Activated T-cell treated with anti-CD3 and anti-CD28 coated beads for 48 hours (primary cell): ENCODE results near the gene DNHD1.
"Not testable (repeated sequence)": the region's sequence is repeated elsewhere in the genome, so short reads cannot be mapped to it uniquely, and the experiment has no call there.

Experiments used
- DNase-seq: peaks from one replicate; pipeline ENCODE4 v3.0.0-alpha.2; 2020; ENCODE audit warnings: low read depth

DNHD1 gene

DNA sequence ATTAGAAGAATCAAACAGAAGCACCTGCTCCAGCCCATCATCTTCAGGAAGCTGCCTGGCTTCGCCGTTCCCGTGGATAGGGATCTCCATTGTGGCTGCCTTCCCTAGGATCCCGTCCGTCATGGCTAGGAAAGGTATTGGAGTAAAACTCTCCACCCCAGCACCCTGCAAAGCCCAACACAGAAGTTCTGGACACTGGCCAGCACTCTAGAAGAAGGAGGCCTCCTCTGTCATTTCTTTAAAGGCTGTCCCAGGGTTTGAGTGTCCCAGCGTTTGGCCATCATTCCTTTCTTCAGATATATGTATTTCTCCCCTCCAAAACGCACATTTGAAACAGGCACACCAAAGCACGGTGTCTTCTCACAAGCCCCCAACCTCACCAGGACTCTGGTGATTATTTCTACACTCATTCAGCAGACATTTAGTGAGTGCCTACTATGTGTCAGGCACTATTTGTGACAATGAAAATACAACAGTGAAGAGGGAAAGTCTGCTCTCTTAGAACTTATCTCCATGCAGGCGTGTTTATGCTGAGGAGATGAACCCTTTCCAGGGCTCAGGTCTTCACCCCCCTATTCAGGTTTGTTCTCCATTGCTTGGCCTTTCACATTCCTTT is 16.7 kb upstream of the DNHD1 start:
- no peak for DNase-seq

DNA sequence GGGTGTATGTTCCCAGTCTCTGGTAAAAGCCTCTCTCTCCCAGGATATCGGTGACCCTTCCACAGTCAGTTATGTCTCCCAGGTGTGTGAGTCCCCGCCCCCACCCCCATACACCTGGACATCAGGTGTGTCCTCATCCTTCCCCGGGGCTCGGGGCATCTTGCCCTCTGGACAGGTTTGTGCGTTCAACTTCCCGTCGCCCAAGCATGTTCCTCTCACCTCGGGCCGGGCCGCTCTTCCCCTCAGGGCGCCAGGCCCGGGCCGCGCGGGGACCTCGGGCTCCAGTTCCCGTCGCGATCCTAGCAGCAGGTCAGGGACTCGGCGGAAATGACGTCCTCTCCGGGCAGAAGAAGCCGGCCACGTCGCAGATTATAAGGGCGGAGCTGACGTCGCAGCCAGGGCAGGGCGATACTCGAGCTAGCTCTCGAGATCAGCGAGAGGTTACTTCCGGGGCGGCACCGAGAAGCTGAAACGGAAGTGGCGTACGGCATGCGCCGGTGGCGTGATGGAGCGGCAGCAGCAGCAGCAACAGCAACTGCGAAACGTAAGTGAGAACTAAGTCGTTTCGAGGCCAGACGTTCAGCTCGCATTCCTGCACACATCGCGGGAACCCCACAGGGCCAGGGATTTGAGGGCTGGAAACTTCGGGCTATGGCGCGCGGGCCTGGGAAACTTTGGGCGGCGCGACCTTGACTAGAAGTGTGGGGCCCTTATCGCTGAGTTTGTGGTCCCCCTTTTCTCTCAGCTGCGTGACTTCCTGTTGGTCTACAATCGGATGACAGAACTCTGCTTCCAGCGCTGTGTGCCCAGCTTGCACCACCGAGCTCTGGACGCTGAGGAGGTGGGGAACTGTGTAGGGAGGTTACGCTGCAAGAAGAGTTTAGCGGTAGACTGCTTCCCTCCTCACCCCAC is 15.8 kb upstream of the DNHD1 start, which contains the start of the genes ARFIP2 and TIMM10B:
ARFIP2 (minus strand) TSS at position 320 of the 912 bp plus-strand sequence. CDS start 910 bp downstream, outside the sequence.
TIMM10B (plus strand) TSS at position 490 of the 912 bp plus-strand sequence; CDS start at position 506, 16 bp downstream.
- peak; percentile 96 for DNase-seq

DNA sequence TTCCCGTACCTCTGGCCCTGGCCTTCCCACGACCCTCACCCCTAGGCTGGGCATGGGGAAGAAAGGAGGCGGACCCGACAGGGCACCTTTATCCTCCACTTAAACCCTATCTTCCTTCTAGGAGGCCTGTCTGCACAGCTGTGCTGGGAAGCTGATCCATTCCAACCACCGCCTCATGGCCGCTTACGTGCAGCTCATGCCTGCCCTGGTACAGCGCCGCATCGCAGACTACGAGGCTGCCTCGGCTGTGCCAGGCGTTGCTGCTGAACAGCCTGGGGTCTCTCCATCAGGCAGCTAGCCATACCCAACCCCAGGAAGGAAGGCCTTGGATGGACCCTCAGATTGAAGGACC is 15.2 kb upstream of the DNHD1 start:
- DNase-seq, result no peak

DNA sequence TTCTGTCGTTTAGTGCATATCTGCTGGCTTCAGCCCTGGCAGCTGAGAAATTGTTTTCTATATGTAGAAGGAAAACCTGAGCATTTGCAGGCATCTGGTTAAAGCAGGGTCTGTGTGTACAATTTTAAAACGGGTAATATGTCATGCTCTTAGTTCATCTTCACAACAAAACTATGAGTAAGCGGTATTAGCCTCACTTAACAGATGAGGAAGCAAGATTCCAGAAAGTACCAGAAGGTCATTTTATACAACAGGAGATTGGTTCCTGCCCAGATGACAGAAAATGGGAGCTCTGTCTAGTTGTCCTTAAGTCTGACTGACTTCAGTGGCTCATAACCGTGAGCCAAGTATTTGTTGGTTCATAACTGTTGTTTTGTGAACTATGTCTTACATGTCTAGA is 14.6 kb upstream of the DNHD1 start:
- DNase-seq, result no peak

DNA sequence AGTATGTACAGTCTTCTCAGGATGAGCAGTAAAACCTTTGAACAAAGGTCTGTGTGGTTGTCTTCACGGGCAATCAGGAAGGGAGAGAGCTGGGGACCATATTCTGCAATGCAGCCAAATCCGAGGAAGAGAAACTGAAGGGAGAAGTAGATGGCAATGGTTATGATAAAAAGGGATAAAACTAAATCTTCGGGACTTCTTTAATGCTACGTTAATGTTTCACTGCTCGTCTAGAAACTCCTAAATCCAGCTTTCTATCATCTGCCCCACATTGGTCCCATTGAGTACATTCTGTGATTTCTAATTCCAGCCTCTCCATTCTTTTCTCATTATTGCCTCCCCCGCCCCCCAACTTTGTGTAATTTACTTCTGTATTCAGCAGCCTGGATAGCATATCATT is 14.1 kb upstream of the DNHD1 start:
- no peak for DNase-seq

DNA sequence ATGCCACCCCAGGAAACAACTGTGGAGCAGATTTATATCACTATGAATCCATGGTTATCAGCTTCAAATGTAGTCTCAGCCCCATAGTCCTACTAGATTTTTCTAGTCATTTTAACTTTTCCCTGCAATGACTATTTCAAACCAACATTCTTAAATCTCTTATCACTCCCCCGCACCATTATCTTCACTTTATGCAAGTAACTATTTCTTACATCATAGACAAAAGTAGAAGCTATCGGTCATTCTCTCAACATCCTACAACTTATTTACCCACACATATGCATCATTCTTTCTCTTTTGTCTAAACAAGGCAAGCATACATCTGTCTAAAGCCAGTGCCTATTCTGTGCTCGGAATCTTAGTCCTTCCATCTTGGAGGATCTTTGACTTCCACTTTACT is 11.4 kb upstream of the DNHD1 start:
- no peak for DNase-seq

DNA sequence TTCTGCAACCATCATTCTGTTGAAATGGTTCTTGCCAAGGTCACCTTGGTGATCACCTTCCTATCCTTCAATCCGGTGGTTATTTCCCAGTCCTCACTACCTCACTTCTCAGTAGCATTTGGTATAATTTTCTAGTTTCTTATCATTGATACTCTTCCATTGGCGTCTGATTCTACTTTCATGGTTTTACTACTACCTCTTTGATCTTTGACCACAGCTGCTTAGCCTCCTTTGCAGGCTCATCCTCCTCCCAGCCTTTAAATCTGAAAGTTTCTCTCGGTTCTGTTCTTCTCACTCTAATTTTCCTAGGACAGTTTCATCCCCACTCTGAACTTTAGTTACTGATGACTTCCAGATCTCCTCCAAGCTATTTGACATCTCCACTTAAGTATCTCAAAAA is 10.8 kb upstream of the DNHD1 start:
- DNase-seq, result no peak

DNA sequence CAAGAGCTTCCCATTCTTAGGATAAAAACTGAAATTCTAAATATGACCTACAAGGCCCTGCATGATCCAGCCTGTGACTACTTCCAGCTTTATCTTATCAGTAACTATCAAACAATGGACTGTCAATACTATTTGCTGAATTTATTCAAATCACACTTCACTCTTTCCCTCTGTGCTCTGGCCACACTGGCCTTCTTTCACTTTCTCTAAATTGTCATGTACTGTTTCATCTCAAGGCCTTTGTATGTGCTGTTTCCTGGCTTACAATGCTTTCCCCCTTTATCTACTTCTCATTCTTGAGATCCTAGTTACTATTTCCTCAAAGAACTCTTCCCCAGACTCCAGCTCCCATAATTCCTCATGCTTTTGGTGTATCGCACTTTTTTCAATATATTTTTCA is 10.1 kb upstream of the DNHD1 start:
- DNase-seq, result no peak

DNA sequence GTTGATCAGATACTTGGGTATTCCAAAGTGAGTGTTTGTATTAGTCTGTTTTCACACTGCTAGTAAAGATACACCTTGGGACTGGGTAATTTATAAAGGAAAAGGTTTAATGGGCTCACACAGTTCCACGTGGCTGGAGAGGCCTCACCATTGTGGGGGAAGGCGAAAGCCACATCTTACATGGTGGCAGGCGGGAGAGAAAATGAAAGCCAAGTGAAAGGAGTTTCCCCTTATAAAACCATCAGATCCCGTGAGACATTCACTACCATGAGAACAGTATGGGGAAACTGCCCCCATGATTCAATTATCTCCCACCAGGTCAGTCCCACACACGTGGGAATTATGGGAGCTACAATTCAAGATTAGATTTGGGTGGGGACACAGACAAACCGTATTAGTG is 8.7 kb upstream of the DNHD1 start:
- DNase-seq, result no peak

DNA sequence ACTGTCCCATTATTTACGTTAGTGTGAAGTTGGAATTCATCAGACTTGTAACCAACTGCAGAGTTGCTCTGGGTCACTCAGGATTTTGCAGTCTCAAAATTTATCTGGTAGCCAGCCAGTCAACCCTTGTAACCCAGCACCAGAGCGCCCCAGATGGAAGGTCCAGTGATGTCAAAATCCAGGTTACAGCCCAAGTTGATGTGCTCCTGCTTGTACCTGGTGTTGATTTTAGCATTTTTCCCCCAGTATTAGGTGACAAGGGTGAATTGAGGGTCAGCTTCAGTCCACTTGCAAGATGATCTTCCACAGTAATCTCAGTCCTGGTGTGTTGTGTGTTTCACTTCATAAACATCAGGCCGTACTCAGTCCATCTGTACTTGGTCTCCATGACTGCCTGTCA is 8.3 kb upstream of the DNHD1 start:
- no peak for DNase-seq

DNA sequence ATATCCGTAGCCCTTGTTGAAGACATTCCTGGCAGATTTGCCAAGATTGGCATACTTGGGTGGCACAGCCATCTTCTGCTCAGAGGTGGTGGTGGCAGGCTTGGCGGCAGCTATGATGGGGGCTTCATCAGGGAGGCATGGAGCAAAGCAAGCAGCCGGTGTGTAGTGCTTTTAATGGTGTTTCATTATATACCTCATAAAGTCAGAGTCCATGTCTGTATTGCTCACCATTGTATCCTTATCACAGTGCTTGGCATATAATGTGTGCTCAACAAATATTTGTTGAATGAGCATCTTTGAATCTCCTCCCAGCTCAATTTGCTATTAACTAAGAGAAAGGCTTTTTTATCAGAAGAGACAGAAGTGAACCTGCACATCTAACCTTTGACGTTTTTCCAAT is 7.8 kb upstream of the DNHD1 start:
- DNase-seq, result no peak

DNA sequence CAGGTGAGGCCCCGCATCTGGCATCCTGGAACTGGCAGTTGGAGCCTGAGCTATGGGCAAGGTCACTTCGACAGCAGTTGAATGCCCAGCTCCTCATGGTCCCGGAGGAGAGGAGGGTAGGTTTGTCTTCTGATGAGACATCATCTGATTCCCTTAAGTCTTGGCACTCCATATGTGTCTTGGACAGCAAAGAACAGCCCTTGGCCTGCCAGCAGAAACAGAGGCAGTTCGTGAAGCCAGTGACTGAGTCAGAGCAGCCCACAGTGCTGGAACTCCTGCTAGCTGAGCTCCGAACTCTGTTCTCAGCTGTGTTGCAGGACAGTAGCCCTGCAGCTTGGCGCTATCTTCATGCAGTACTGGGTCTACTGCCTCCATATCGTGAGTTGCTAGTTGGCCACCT is 1.0 kb downstream of the DNHD1 start:
- no peak for DNase-seq

DNA sequence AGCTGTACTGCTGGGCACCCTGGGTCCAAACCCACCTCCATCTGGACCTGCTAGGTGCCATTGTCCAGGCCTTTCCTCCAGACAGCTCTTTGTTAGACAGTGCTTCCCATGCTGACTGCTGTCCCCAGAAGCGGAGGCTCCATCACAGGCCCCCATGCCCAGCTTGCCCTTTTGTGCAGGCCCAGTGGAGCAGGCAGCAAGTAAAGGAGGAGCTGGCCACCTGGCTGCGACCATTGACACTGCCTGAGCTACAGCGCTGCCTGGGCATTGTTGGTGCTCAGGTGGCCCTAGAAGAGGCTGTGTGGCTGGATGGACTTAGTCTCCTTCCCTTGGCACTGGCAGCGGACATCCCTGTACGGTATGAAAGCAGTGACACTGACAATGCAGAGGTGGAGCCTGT is 1.5 kb downstream of the DNHD1 start:
- no peak for DNase-seq

DNA sequence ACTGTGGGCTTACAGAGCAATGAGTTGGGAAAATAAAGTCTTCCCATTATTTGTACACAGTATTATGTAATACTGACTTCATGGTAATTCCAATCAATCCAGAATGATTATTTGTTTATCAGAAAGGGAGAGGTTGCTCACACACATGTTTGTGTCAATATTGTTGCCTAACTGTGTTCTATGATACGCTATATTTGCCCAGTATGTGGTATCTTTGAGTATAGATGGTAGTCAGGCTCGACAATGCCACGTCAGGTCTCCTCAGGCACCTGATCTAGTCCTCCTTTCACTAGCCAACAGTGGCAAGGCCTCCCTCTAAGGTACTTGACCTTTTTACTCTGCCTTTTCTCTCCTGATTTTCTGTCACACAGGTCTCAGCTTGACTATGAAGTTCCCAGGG is 5.3 kb downstream of the DNHD1 start:
- DNase-seq, result no peak

DNA sequence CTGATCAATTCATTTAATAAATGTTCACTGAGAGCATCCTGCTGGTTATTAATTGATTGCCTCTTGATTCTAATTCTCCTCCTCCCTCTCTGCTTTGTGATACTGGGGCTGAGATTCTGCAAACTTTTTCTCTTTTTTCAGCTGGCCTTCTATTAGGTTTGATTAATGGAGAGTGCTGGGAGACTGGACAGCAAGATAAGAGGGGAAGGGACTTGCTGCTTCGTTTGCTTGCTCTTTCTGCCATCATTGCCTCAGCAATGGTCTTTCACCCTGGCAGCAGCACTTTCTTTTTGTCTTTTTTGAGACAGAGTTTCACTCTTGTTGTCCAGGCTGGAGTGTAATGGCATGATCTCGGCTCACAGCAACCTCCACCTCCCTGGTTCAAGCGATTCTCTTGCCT is 7.1 kb downstream of the DNHD1 start:
- no peak for DNase-seq

DNA sequence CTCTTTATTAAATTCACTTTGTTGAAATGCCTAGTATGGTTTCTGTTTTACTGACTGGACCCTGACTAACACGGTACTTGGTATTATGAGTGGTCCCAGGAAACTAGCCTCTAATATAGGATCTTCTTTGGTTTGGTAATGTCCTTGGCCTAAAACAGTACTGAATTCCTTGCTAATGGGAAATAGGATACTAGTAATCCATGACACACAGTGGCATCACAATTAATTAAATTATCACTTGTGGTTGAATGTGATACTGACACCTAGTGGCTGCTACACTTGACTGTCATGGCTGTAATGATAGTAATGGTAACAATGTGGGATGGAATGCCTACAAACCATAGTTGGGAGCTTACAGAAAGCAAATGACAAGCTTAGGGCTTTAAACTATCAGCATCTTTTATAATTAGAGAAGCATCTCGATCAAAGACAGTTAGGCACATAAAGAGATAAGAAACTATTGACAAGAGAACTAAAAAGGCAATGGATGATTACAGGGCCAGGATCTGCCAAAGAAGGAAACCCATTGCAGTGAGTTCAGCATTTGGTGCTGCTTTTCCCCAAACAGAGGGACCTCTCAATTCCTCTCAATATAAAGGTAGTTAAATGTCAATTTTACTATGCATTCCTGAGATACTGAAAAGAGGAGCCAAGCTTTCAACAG is 8.6 kb downstream of the DNHD1 start:
- DNase-seq, result no peak

DNA sequence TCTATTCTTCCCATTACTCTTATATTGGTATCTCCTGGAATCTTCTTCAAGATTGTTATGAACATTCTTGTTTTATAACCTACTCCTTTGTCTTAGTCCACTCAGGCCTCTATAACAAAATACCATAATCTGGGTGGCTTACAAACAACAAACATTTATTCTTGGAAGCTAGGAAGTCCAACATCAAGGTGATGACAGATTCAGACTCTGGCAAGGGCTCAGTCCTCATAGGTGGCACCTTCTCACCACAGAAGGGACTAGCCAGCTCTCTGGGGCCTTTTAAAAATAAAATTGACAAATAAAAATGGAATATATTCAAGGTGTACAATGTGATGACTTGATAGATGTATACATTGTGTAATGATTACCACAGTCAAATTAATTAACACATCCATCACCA is 19.8 kb downstream of the DNHD1 start:
- DNase-seq, result no peak

DNA sequence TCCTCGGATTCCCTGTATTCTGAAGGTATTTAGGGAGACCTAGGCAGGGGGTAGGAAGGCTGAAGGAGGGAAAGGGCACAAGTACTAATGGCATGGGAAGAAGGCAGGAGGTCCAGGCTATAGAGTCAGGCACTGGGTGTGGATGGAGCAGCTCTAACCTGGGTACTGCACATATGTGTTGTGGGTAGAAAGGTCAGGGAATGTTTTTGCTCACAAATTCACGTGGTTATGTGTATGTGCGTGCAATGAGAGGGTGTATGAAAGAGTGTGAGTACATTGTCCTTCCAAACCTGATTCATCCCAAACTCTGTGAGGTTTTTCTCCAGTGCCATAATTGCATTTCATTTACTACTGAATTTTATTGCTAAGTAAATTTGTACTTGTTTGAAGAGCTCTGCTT is 23.2 kb downstream of the DNHD1 start:
- DNase-seq, result no peak

DNA sequence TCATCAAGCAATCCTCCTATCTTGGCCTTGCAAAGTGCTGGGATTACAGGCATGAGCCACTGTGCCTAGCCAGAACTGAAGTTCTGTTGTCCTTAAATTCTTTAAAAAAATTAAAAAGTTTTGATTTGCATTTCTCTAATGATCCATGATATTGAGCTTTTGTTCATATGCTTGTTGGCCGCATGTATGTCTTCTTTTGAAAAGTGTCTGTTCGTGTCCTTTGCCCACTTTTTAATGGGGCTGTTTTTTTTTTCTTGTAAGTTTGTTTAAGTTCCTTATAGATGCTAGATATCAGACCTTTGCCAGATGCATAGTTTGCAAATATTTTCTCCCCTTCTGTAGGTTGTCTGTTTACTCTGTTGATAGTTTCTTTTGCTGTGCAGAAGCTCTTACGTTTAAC is 24.9 kb downstream of the DNHD1 start:
- not testable (repeated sequence) for DNase-seq

DNA sequence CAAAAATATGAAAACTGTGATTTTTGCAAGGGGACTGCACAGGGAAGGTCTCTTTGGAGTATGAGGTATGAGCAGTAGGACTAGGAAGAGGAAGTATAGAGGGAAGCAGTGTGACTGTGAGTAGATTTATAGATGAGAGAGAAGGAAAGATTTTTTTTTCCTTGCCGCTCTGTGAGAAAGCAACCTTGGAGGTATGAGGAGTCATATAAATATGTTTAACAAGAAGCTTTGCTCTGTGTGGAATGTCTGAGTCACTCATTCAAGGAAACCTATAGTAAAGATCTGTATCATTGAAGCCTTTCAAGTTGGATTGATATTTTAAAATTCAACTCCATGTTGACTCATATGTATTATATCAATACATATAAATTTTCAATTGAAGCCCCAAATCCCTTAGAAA is 26.2 kb downstream of the DNHD1 start:
- DNase-seq, result no peak

DNA sequence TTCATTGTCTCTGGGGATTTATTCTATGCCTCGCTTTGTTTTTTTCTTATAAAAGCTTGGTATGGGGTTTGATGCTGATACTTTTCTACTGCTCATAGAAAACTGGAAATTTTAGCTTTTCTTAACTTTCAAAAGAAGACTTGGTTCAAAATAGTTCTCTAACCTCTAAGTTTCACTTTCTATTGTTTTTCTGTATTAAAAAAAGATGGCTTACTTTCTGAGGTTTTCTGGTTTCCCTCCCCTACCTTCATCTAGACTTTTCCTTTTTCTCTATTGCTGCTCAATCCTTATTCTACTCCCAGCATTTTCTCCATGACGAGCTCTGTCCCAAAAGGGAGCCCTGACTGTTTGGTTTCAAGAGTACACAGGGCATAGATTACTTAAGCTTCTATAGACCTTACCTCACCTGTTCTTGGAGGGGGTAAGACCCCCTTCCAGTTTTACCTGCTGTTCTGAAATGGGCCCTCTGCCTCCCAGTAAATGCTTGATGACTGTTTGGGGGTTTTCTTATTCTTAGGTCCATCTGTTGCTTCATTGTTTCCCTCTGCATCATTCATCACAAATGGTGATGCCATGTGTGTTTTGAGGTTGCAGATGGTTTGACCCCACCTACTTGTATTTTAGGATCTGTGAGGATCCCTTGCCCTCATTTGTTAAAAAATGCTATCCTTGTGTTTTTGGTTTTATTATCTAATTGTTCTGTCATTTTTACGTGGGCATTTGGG is 29.5 kb downstream of the DNHD1 start:
- no peak for DNase-seq

DNA sequence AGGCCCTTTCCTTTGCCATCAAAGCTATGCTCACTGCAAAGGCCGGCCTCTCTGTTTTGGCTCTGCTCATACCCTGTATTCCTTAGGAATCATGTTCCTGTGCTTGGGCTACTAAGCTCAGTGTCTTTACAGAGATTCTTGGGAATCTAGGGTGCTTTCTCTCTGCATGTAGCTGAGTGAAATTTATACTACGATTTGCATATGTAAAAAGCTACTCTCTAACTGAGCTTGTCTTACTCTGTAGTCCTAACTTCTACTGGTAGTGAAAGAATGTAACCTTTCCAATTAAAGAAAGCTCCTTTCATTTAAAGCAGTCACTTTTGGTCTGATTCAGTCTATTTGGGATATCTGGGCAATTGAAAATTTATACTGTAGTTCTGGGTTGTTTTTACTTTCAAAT is 32.2 kb downstream of the DNHD1 start:
- DNase-seq, result no peak
